H1 (cell line): Measurements from ENCODE around the gene MGAT5B. TPM values are rescaled to one million over a fixed set of nuclear protein-coding genes. Genes with fewer than 3 reads are reported as not detected.
"Not testable (repeated sequence)": the region's sequence is repeated elsewhere in the genome, so short reads cannot be mapped to it uniquely, and the experiment has no call there.

Source experiments
- CTCF ChIA-PET: fragments of 300-600 bp; sonication (Branson Sonifier 250); formaldehyde crosslinking; loops from one replicate; lab custom pipeline; 2021; ENCODE audit not compliant: partially characterized antibody; lab: Charles Lee
- POLR2A ChIA-PET: fragments of 300-600 bp; sonication (Branson Sonifier 250); formaldehyde crosslinking; loops from one replicate; lab custom pipeline; 2021; ENCODE audit warnings: inconsistent platforms; ENCODE audit not compliant: partially characterized antibody; lab: Charles Lee
- DNase-seq, 2 experiments: peaks; one replicate each; pipeline versions ENCODE4 v3.0.0 to v3.0.0-alpha.2; 2010 to 2022; ENCODE audit warnings: low spot score in 2 of 2, low read depth in 1 of 2, mixed read lengths in 1 of 2
- FAIRE-seq: peaks from 2 replicates; lab custom pipeline; 2011; peaks lifted over from hg19 to GRCh38; lab: Jason Lieb, UNC
- H2AFZ ChIP-seq: 2 replicates; pipeline ENCODE4 v1.8.1; 2012; ENCODE audit warnings: low read length, inconsistent platforms
- H2AK5ac ChIP-seq: 2 replicates; pipeline ENCODE4 v1.6.1; 2013; ENCODE audit warnings: low read depth, low read length
- H2BK120ac ChIP-seq: replicated peaks from 2 replicates; pipeline ENCODE3; 2013; ENCODE audit warnings: low read depth, low read length, inconsistent platforms
- H2BK12ac ChIP-seq: 2 replicates; pipeline ENCODE4 v1.6.1; 2013; ENCODE audit warnings: low read depth, low read length
- H2BK15ac ChIP-seq: 2 replicates; pipeline ENCODE4 v1.6.1; 2013; ENCODE audit warnings: low read length
- H2BK20ac ChIP-seq: 2 replicates; pipeline ENCODE4 v1.6.1; 2013; ENCODE audit warnings: low read length
- H2BK5ac ChIP-seq: 2 replicates; pipeline ENCODE4 v1.6.1; 2013; ENCODE audit warnings: low read depth, low read length
- H3K14ac ChIP-seq: 2 replicates; pipeline ENCODE4 v1.6.1; 2013; ENCODE audit warnings: inconsistent platforms; ENCODE audit not compliant: insufficient read length
- H3K18ac ChIP-seq: 2 replicates; pipeline ENCODE4 v1.6.1; 2013; ENCODE audit warnings: low read length; ENCODE audit errors: extremely low read depth
- H3K23ac ChIP-seq: 2 replicates; pipeline ENCODE4 v1.6.1; 2013; ENCODE audit warnings: inconsistent platforms; ENCODE audit not compliant: insufficient read length
- H3K23me2 ChIP-seq: 2 replicates; pipeline ENCODE4 v1.6.1; 2013; ENCODE audit warnings: low read depth, low read length
- H3K27ac ChIP-seq: 2 replicates; pipeline ENCODE4 v1.6.1; 2011; ENCODE audit warnings: low read depth, low read length, inconsistent platforms
- H3K27me3 ChIP-seq, 4 experiments: replicated peaks in 1 of 4; 1 replicate in 1 of 4; 2 replicates in 3 of 4; pipeline versions ENCODE4 v1.6.1 to v1.8.1; 2011 to 2013; ENCODE audit warnings: low read length in 3 of 4, mild to moderate bottlenecking in 3 of 4, inconsistent platforms in 2 of 4, mixed read lengths in 2 of 4, moderate library complexity in 1 of 4; ENCODE audit not compliant: control insufficient read depth in 3 of 4, insufficient read depth in 3 of 4; ENCODE audit errors: extremely low read depth in 1 of 4
- H3K36me3 ChIP-seq, 4 experiments: 2 replicates each; pipeline versions ENCODE4 v1.6.1 to v1.8.1; 2011 to 2013; ENCODE audit warnings: mild to moderate bottlenecking in 4 of 4, low read length in 3 of 4, moderate library complexity in 2 of 4, control low read depth in 1 of 4, inconsistent platforms in 1 of 4; ENCODE audit not compliant: insufficient read depth in 4 of 4, control insufficient read depth in 2 of 4
- H3K4ac ChIP-seq: replicated peaks from 2 replicates; pipeline ENCODE3; 2013; ENCODE audit warnings: low read length, low read depth, mixed read lengths, inconsistent platforms; ENCODE audit not compliant: insufficient read length
- H3K4me1 ChIP-seq, 4 experiments: replicated peaks in 1 of 4; 1 replicate in 1 of 4; 2 replicates in 3 of 4; pipeline versions ENCODE4 v1.6.1 to v1.8.1; 2011 to 2013; ENCODE audit warnings: low read length in 3 of 4, inconsistent platforms in 2 of 4, mixed read lengths in 1 of 4; ENCODE audit not compliant: insufficient read depth in 4 of 4, control insufficient read depth in 3 of 4
- H3K4me2 ChIP-seq, 2 experiments: 2 replicates each; pipeline versions ENCODE4 v1.6.1 to v1.8.1; 2011 to 2013; ENCODE audit warnings: low read depth in 2 of 2, low read length in 2 of 2, control low read depth in 1 of 2, inconsistent platforms in 1 of 2, mild to moderate bottlenecking in 1 of 2; ENCODE audit not compliant: insufficient read depth in 1 of 2
- H3K4me3 ChIP-seq, 4 experiments: fragments of 200-600, 300-600 bp in 1 of 4; sonication (generic), shearing (Covaris generic), sonication (Bioruptor Twin) in 1 of 4; 2 replicates each; pipeline versions ENCODE4 v1.5.1 to v1.8.1; 2011 to 2016; ENCODE audit warnings: low read length in 4 of 4, low read depth in 3 of 4, control low read depth in 2 of 4, inconsistent platforms in 2 of 4, mild to moderate bottlenecking in 2 of 4, mixed read lengths in 1 of 4, moderate library complexity in 1 of 4; ENCODE audit not compliant: insufficient read depth in 2 of 4; ENCODE audit errors: extremely low read depth in 1 of 4
- H3K56ac ChIP-seq: replicated peaks from 2 replicates; pipeline ENCODE3; 2013; ENCODE audit warnings: low read depth, mild to moderate bottlenecking, mixed read lengths, low read length, inconsistent platforms; ENCODE audit not compliant: insufficient read length
- H3K79me1 ChIP-seq: 2 replicates; pipeline ENCODE4 v1.6.1; 2013; ENCODE audit warnings: low read depth, low read length, control low read depth
- H3K79me2 ChIP-seq, 2 experiments: 2 replicates each; pipeline versions ENCODE4 v1.6.1 to v1.8.1; 2012 to 2013; ENCODE audit warnings: low read length in 2 of 2, mild to moderate bottlenecking in 2 of 2, inconsistent platforms in 1 of 2; ENCODE audit not compliant: insufficient read depth in 2 of 2, control insufficient read depth in 1 of 2
- H3K9ac ChIP-seq, 4 experiments: replicated peaks in 1 of 4; 1 replicate in 1 of 4; 2 replicates in 3 of 4; pipeline versions ENCODE4 v1.6.1 to v1.8.1; 2011 to 2013; ENCODE audit warnings: low read depth in 3 of 4, low read length in 3 of 4, control low read depth in 2 of 4, mild to moderate bottlenecking in 2 of 4, moderate library complexity in 2 of 4, inconsistent platforms in 1 of 4; ENCODE audit errors: extremely low read depth in 1 of 4
- H3K9me3 ChIP-seq, 2 experiments: 2 replicates each; pipeline versions ENCODE4 v1.6.1 to v1.8.1; 2012 to 2013; ENCODE audit warnings: mild to moderate bottlenecking in 2 of 2, moderate library complexity in 2 of 2, control low read depth in 1 of 2, inconsistent platforms in 1 of 2, low read depth in 1 of 2, low read length in 1 of 2, mixed read lengths in 1 of 2; ENCODE audit not compliant: insufficient read depth in 2 of 2
- H4K20me1 ChIP-seq, 2 experiments: replicated peaks in 1 of 2; 2 replicates each; pipeline versions ENCODE3 to v1.8.1; 2011 to 2013; ENCODE audit warnings: inconsistent platforms in 2 of 2, low read length in 2 of 2, mild to moderate bottlenecking in 1 of 2; ENCODE audit not compliant: insufficient read depth in 2 of 2, control insufficient read depth in 1 of 2
- H4K5ac ChIP-seq: 2 replicates; pipeline ENCODE4 v1.6.1; 2013; ENCODE audit warnings: low read length, low read depth, mixed read lengths, inconsistent platforms; ENCODE audit not compliant: insufficient read length
- H4K8ac ChIP-seq: 2 replicates; pipeline ENCODE4 v1.8.0; 2013; ENCODE audit warnings: mild to moderate bottlenecking, moderate library complexity, low read length, inconsistent platforms; ENCODE audit not compliant: insufficient read depth; ENCODE audit errors: extremely low read depth
- H4K91ac ChIP-seq: replicated peaks from 2 replicates; pipeline ENCODE3; 2013; ENCODE audit warnings: low read length, mixed read lengths, inconsistent platforms; ENCODE audit not compliant: insufficient read length
- WGBS, 2 experiments: shearing (Covaris generic) in 1 of 2; methylation state at CpG; one replicate each; pipeline versions ENCODE4 v1.1.6 to v1.1.7; 2013 to 2015; ENCODE audit warnings: low lambda C conversion rate in 2 of 2, mixed read lengths in 2 of 2, inconsistent platforms in 1 of 2, low coverage in 1 of 2, missing lambda C conversion rate in 1 of 2; ENCODE audit not compliant: insufficient replicate concordance in 2 of 2, insufficient coverage in 1 of 2, insufficient read length in 1 of 2; ENCODE audit errors: extremely low coverage in 1 of 2, missing lambda C conversion rate in 1 of 2; 5-methylcytosine and 5-hydroxymethylcytosine counted together
- polyA plus RNA-seq, 7 experiments: library from polyadenylated mRNA; depleted of rRNA in 3 of 7; stranded (reverse) in 5 of 7; unstranded in 2 of 7; fragments of >200 nt in 5 of 7; fragments of 200-250 nt in 2 of 7; gene quantifications; 1 replicate in 5 of 7; 2 replicates in 1 of 7; 4 replicates in 1 of 7; pipeline versions ENCODE4 v1.2.1 to v1.2.3, GENCODE V29; 2011 to 2013; ENCODE audit warnings: missing spikeins in 2 of 7, mixed read lengths in 2 of 7
- total RNA-seq: library from RNA; stranded (reverse); fragmentation: NEBNext Ultra II Directional; extraction: Animal tissue kit (Norgen Biotek cat#: 25700); gene quantifications from 2 replicates; pipeline ENCODE4 v1.2.1, GENCODE V29; 2021

The MGAT5B gene
- total and polyA plus RNA-seq, 2 of the 8 experiments (the other 6 are each of a cell fraction or from before 2014, with no cell fraction given): 7.9 to 8.2 TPM

- H3K9me3 ChIP-seq: not testable (repeated sequence)
These were observed 19.0 kb upstream of the MGAT5B start for GRCh38 chr17:76849160-76849559.

More at GRCh38 chr17:76849160-76849559, 19.0 kb upstream of the MGAT5B start:
- H3K56ac ChIP-seq, H3K79me2 ChIP-seq, H2BK5ac ChIP-seq, H2BK120ac ChIP-seq, H3K4me1 ChIP-seq, H3K79me1 ChIP-seq, H2AK5ac ChIP-seq, H3K4me3 ChIP-seq, H3K23me2 ChIP-seq, H3K27ac ChIP-seq, H3K23ac ChIP-seq, H2BK12ac ChIP-seq, H3K14ac ChIP-seq, FAIRE-seq, H4K5ac ChIP-seq, H3K4ac ChIP-seq, H2BK20ac ChIP-seq, H3K4me2 ChIP-seq, DNase-seq, H3K18ac ChIP-seq, H4K20me1 ChIP-seq, H2BK15ac ChIP-seq, H3K27me3 ChIP-seq, H2AFZ ChIP-seq, H3K9ac ChIP-seq, H4K91ac ChIP-seq, H3K36me3 ChIP-seq, H4K8ac ChIP-seq: not testable (repeated sequence)
- CTCF ChIA-PET: interaction anchor here (0.5 to 0.8 kb wide), 3 partner anchors 33 to 1296 kb away, joined by 4 to 5 read pairs (median 4); no protein-coding TSS in a partner anchor
- POLR2A ChIA-PET: interaction anchor here (2.2 kb wide), 1 partner anchor 7 kb away, joined by 8 read pairs; no protein-coding TSS in a partner anchor
- WGBS, 2 experiments: 95% methylated on average over 11 of the region's 11 CpGs; no CpG with 5 or more reads in 1 of the 2 experiments
